Effector memory CD8-positive, alpha-beta T cell (primary cell): Measurements from ENCODE around the gene PLCB1.
A peak's percentile ranks its signal among the peaks of the same experiment; 100 is the strongest.

Experiments
- ATAC-seq: fragments of 150-1000 bp; cut with Tn5 transposase; replicated peaks from 2 replicates; pipeline ENCODE4 v1.10.0; 2021; ENCODE audit warnings: mild to moderate bottlenecking, moderate library complexity
- DNase-seq, 3 experiments: peaks; one replicate each; pipeline ENCODE4 v3.0.0; 2021
- H3K27ac Mint-ChIP-seq, 2 donors: one replicate each; pipeline ENCODE4 v1.8.0; 2022; ENCODE audit warnings: mild to moderate bottlenecking in 2 of 2, mixed read lengths in 2 of 2, moderate library complexity in 2 of 2
- H3K27me3 Mint-ChIP-seq, 2 donors: one replicate each; pipeline ENCODE4 v1.8.0; 2022; ENCODE audit warnings: mixed read lengths in 2 of 2
- H3K36me3 Mint-ChIP-seq: one replicate; pipeline ENCODE4 v1.8.0; 2022; ENCODE audit warnings: mild to moderate bottlenecking, moderate library complexity, mixed read lengths; ENCODE audit not compliant: insufficient read depth
- H3K4me1 Mint-ChIP-seq, 2 donors: one replicate each; pipeline ENCODE4 v1.8.0; 2022; ENCODE audit warnings: low read depth in 2 of 2, mixed read lengths in 2 of 2
- H3K4me3 Mint-ChIP-seq, 2 donors: one replicate each; pipeline ENCODE4 v1.8.0; 2022; ENCODE audit warnings: mild to moderate bottlenecking in 2 of 2, mixed read lengths in 2 of 2, moderate library complexity in 2 of 2
- H3K9me3 Mint-ChIP-seq, 2 donors: one replicate each; pipeline ENCODE4 v1.8.0; 2022; ENCODE audit warnings: mixed read lengths in 2 of 2

Gene PLCB1

DNA sequence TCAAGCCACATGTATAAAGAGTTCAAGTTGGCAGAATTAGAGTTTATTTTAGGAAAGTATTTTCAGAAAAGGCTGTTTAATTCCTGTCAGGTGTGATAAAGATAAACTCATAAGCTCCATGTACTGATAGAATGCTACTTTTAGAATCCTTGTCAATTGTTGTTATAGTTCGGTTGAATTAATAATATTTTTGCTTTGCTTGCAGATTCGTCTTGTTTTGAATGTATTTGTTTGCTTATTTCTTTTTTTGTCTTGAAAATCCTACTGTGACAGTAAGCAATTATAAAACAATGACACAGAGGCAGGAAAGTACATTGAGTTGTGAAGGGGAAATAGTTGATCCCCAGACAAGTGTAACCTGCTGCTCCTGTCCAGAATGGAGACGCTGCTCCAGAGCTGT is 602.9 kb downstream of the PLCB1 start:
- H3K27ac Mint-ChIP-seq: no peak overlapping the region
- no peak overlapping the region for H3K4me3 Mint-ChIP-seq

GRCh38 chr20:8735674-8736073 is 603.6 kb downstream of the PLCB1 start:
- Mint-ChIP-seq H3K4me1 (no peaks in the 10 kb centered on the region), H3K27me3 (no peaks in the 10 kb centered on the region), H3K27ac (no peak overlapping the region), H3K4me3 (no peak overlapping the region), H3K9me3 (no peaks in the 10 kb centered on the region), H3K36me3 (peaks cover 8% of the 10 kb centered on the region)
- ATAC-seq (no peak), DNase-seq (no peak)

More for the DNA sequence above, 602.9 kb downstream of the PLCB1 start:
- Mint-ChIP-seq H3K36me3 (peaks cover 8% of the 10 kb centered on the region), H3K9me3 (no peaks in the 10 kb centered on the region), H3K4me1 (no peaks in the 10 kb centered on the region), H3K27me3 (no peaks in the 10 kb centered on the region)
- no peak for ATAC-seq
- no peak for DNase-seq

DNA sequence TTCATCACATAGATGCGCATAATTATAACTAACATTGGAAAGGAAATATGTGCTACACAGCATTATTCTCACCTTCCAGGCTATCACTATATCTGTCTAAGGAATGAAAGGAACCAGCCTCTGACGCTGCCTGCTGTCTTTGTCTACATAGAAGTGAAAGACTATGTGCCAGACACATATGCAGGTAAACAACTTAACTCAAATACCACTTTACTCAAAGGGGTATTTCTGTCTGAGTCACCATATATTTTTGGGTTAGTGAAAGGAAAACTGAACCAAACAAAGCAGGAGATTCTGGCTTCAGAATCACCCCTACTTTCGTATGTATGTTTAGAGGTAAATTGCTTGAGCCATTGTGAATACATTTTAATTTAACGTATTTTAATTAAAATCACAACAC is 608.2 kb downstream of the PLCB1 start:
- H3K27me3 Mint-ChIP-seq: no peaks in the 10 kb centered on the region

GRCh38 chr20:8744228-8744844 is 612.3 kb downstream of the PLCB1 start:
- H3K36me3 Mint-ChIP-seq: peaks cover 7% of the 10 kb centered on the region
- no peaks in the 10 kb centered on the region for H3K9me3 Mint-ChIP-seq
- peaks cover 0 to 2% of the 10 kb centered on the region in 2 donors for H3K4me1 Mint-ChIP-seq
- ATAC-seq: no peak
- no peak overlapping the region for H3K4me3 Mint-ChIP-seq
- H3K27ac Mint-ChIP-seq: no peak overlapping the region
- DNase-seq: no peak
- H3K27me3 Mint-ChIP-seq: no peaks in the 10 kb centered on the region

More for the DNA sequence above, 608.2 kb downstream of the PLCB1 start:
- no peak for DNase-seq
- no peak overlapping the region for H3K4me3 Mint-ChIP-seq
- H3K27ac Mint-ChIP-seq: no peak overlapping the region
- peaks cover 0 to 2% of the 10 kb centered on the region in 2 donors for H3K4me1 Mint-ChIP-seq
- no peak for ATAC-seq
- no peaks in the 10 kb centered on the region for H3K9me3 Mint-ChIP-seq
- peaks cover 5% of the 10 kb centered on the region for H3K36me3 Mint-ChIP-seq

DNA sequence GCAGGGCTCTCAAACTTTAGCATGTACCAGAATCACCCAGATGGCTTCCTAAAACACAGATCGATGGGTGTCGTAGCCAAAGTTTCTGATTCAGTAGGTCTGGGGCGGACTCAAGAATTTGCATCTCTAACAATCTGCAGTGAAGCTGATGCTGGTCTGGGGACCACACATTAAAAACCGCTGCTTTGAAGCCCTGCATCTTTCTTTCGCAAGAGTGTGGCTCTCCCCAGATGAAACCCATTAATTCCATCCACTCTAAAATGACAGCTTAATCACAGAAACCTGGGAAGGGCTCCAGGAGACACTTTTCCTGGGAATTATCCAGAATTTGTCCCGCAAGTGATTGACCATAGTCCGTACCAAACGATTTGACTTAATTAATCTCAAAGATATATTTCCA is 617.0 kb downstream of the PLCB1 start:
- no peak for DNase-seq
- no peak overlapping the region for H3K27ac Mint-ChIP-seq
- no peaks in the 10 kb centered on the region for H3K27me3 Mint-ChIP-seq
- peaks cover 2 to 3% of the 10 kb centered on the region in 2 donors for H3K4me1 Mint-ChIP-seq
- no peaks in the 10 kb centered on the region for H3K9me3 Mint-ChIP-seq
- ATAC-seq: no peak
- no peak overlapping the region for H3K4me3 Mint-ChIP-seq
- peaks cover 11% of the 10 kb centered on the region for H3K36me3 Mint-ChIP-seq

- Mint-ChIP-seq H3K27ac (no peak overlapping the region), H3K27me3 (no peaks in the 10 kb centered on the region), H3K4me3 (no peak overlapping the region), H3K4me1 (peaks cover 2 to 3% of the 10 kb centered on the region in 2 donors), H3K36me3 (peaks cover 11% of the 10 kb centered on the region), H3K9me3 (no peaks in the 10 kb centered on the region)
- ATAC-seq (no peak), DNase-seq (no peak)
Measured at GRCh38 chr20:8749986-8750385, 617.9 kb downstream of the PLCB1 start.

- Mint-ChIP-seq H3K9me3 (no peaks in the 10 kb centered on the region), H3K36me3 (peaks cover 11% of the 10 kb centered on the region), H3K27me3 (no peaks in the 10 kb centered on the region), H3K27ac (no peak overlapping the region), H3K4me1 (peaks cover 5 to 15% of the 10 kb centered on the region in 2 donors), H3K4me3 (no peak overlapping the region)
- DNase-seq: no peak
- ATAC-seq: no peak
Measured at GRCh38 chr20:8755340-8756118, 623.5 kb downstream of the PLCB1 start.

- no peak for DNase-seq
- Mint-ChIP-seq H3K4me1 (peaks cover 5 to 15% of the 10 kb centered on the region in 2 donors), H3K36me3 (peaks cover 7% of the 10 kb centered on the region), H3K27me3 (no peaks in the 10 kb centered on the region), H3K9me3 (no peaks in the 10 kb centered on the region), H3K4me3 (no peak overlapping the region), H3K27ac (no peak overlapping the region)
- ATAC-seq: no peak
Measured at GRCh38 chr20:8756410-8756809, 624.3 kb downstream of the PLCB1 start.

DNA sequence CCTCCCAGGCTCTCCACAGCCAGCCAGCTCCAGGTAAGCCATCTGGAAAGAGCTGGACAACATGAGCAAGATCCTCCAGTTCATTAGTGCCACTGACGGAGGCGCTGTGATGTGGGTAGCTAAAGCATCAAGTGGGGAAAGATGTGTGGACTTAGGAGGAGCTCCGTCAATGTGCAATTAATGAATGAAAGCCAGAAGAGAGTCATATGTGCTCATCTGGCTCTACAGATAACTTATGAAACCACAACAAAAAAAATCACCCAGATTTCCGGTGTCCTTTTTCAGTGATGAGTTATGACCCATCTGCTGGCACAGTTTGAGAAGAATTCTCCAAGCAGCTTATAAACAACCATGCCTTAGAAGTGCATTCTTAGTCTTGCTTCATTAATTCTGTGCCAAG is 625.1 kb downstream of the PLCB1 start:
- no peaks in the 10 kb centered on the region for H3K9me3 Mint-ChIP-seq
- H3K4me3 Mint-ChIP-seq: no peak overlapping the region
- H3K36me3 Mint-ChIP-seq: peaks cover 7% of the 10 kb centered on the region
- H3K27ac Mint-ChIP-seq: no peak overlapping the region
- H3K27me3 Mint-ChIP-seq: no peaks in the 10 kb centered on the region
- DNase-seq (no peak), ATAC-seq (no peak)
- H3K4me1 Mint-ChIP-seq: peaks cover 2 to 12% of the 10 kb centered on the region in 2 donors

- Mint-ChIP-seq H3K4me1 (peaks cover 0 to 3% of the 10 kb centered on the region in 2 donors), H3K9me3 (no peaks in the 10 kb centered on the region), H3K27ac (no peak overlapping the region), H3K4me3 (no peak overlapping the region), H3K36me3 (peaks cover 14% of the 10 kb centered on the region), H3K27me3 (no peaks in the 10 kb centered on the region)
- DNase-seq (no peak), ATAC-seq (no peak)
Measured at GRCh38 chr20:8764344-8764962, 632.4 kb downstream of the PLCB1 start.

DNA sequence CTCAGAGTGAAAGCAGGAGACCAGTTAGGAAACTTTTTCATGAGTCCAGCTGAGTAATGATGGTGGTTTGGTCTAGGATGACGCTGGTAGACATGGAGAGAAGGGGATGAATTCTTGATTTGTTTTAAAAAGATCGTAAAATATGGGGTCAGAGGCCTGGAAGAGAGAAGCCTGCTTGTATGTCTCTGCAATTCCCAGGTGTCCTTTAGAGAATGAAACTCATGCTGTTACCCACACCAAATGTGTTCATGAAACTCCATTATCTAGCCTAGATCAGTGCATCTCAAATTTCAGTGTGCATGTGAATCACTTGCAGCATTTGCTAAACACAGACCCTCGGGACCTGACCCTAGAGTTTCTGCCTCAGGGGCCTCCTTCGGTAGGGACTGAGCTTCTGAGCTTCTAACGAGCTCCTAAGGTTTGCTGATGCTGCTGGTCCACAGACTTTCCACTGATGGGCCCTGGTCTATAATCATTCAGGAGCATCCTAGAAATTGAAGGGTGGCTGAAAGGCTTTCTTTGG is 634.9 kb downstream of the PLCB1 start:
- DNase-seq (no peak), ATAC-seq (no peak)
- Mint-ChIP-seq H3K27me3 (no peaks in the 10 kb centered on the region), H3K9me3 (no peaks in the 10 kb centered on the region), H3K27ac (peak overlapping the region in 1 of 2 donors; percentile 4), H3K36me3 (peaks cover 14% of the 10 kb centered on the region), H3K4me1 (peaks cover 0 to 3% of the 10 kb centered on the region in 2 donors), H3K4me3 (no peak overlapping the region)

GRCh38 chr20:8774412-8774811 is 642.3 kb downstream of the PLCB1 start:
- no peak for ATAC-seq
- Mint-ChIP-seq H3K27me3 (no peaks in the 10 kb centered on the region), H3K27ac (peak overlapping the region in 1 of 2 donors; percentile 30), H3K9me3 (no peaks in the 10 kb centered on the region), H3K4me3 (no peak overlapping the region), H3K4me1 (no peaks in the 10 kb centered on the region), H3K36me3 (peaks cover 18% of the 10 kb centered on the region)
- DNase-seq: no peak

DNA sequence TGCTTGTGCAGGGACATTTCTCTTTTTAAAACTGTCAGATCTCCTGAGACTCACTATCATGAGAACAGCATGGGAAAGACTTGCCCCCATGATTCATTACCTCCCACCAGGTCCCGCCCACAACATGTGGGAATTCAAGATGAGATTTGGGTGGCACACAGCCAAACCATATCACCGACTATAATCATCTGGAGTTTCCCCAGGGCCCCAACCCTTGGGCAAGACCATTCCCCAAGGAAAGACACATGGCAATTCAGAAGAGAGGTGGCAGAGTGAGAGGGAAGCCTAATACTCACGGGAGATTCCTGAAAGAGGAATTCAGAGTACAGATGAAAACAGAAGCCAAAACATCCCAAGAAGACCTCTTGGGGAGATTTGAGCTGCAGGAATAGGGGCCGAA is 645.8 kb downstream of the PLCB1 start:
- no peak overlapping the region for H3K4me3 Mint-ChIP-seq
- no peaks in the 10 kb centered on the region for H3K9me3 Mint-ChIP-seq
- no peak for DNase-seq
- H3K4me1 Mint-ChIP-seq: no peaks in the 10 kb centered on the region
- no peak overlapping the region for H3K27ac Mint-ChIP-seq
- peaks cover 17% of the 10 kb centered on the region for H3K36me3 Mint-ChIP-seq
- no peak for ATAC-seq
- H3K27me3 Mint-ChIP-seq: no peaks in the 10 kb centered on the region

DNA sequence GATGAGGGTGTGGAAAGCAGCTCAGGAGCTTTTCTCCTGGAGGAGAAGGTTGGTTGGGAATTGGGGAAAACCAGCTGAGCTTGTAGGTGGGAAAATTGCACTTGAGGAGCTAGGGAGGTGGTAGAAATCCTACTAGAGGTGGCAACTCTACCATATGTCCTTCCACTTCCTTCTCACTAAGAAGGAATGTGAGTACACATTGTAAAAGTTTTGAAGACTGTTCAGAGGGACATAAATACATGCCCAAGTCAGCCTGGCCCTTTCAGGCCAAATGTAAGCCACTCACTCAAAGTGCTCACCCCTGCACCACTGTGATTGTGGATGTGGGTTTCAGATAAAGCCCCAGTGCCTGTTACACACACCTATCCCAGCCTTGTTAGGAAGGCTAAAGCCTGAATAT is 646.3 kb downstream of the PLCB1 start:
- no peaks in the 10 kb centered on the region for H3K4me1 Mint-ChIP-seq
- H3K36me3 Mint-ChIP-seq: peaks cover 17% of the 10 kb centered on the region
- H3K27ac Mint-ChIP-seq: no peak overlapping the region
- H3K4me3 Mint-ChIP-seq: no peak overlapping the region
- no peaks in the 10 kb centered on the region for H3K27me3 Mint-ChIP-seq
- no peak for ATAC-seq
- DNase-seq: no peak
- H3K9me3 Mint-ChIP-seq: no peaks in the 10 kb centered on the region
